GM12891 (cell line): ENCODE measurements around the gene DKC1.

Experiments
- DNase-seq: peaks from one replicate; pipeline ENCODE4 v3.0.0; 2011; ENCODE audit warnings: low spot score; ENCODE audit not compliant: insufficient read length
- FAIRE-seq: peaks from 2 replicates; lab custom pipeline; 2011; peaks lifted over from hg19 to GRCh38; lab: Jason Lieb, UNC
- PAX5 ChIP-seq: IDR thresholded peaks from 2 replicates; pipeline ENCODE4 v1.6.1; 2011; ENCODE audit warnings: low read length, moderate library complexity, mild to moderate bottlenecking; ENCODE audit not compliant: insufficient read depth, severe bottlenecking
- POLR2A ChIP-seq: IDR thresholded peaks from 2 replicates; pipeline ENCODE4 v1.6.1; 2011; ENCODE audit warnings: low read depth, low read length, control low read depth
- POLR2AphosphoS5 ChIP-seq: IDR thresholded peaks from 2 replicates; pipeline ENCODE4 v1.6.1; 2011; ENCODE audit warnings: low read depth, low read length, control low read depth
- POU2F2 ChIP-seq: IDR thresholded peaks from 2 replicates; pipeline ENCODE4 v1.6.1; 2011; ENCODE audit warnings: low read depth, mild to moderate bottlenecking, control low read depth, low read length, moderate library complexity
- SPI1 ChIP-seq: IDR thresholded peaks from 2 replicates; pipeline ENCODE4 v1.6.1; 2011; ENCODE audit warnings: low read depth, low read length, control low read depth
- TAF1 ChIP-seq: IDR thresholded peaks from 2 replicates; pipeline ENCODE4 v1.6.1; 2011; ENCODE audit warnings: low read depth, low read length, control low read depth

Gene DKC1

GRCh38 chrX:154800478-154801210, 38.0 kb downstream of the DKC1 start:
- TF ChIP-seq SPI1 = no peak
- TF ChIP-seq POLR2AphosphoS5 = no peak
- no peak for TF ChIP-seq POLR2A
- no peak for TF ChIP-seq PAX5
- TF ChIP-seq POU2F2 = no peak
- TF ChIP-seq TAF1 = no peak
- FAIRE-seq = peak; percentile 35

GRCh38 chrX:154802947-154803346, 40.3 kb downstream of the DKC1 start:
- no peak for TF ChIP-seq POLR2AphosphoS5
- no peak for TF ChIP-seq POLR2A
- TF ChIP-seq TAF1 = no peak
- no peak for TF ChIP-seq PAX5
- TF ChIP-seq POU2F2 = no peak
- TF ChIP-seq SPI1 = no peak
- DNase-seq = no peak
- no peak for FAIRE-seq

More at GRCh38 chrX:154800478-154801210, 38.0 kb downstream of the DKC1 start:
- DNase-seq = no peak

- FAIRE-seq (peak; percentile 71), DNase-seq (no peak)
- TF ChIP-seq POU2F2 = no peak
- TF ChIP-seq SPI1 = no peak
- TF ChIP-seq POLR2A = no peak
- TF ChIP-seq POLR2AphosphoS5 = no peak
- TF ChIP-seq PAX5 = no peak
- TF ChIP-seq TAF1 = no peak
Measured at GRCh38 chrX:154804261-154804956, 41.7 kb downstream of the DKC1 start.

- TF ChIP-seq POLR2AphosphoS5 (no peak), POU2F2 (no peak), PAX5 (no peak), POLR2A (no peak), TAF1 (no peak), SPI1 (no peak)
- DNase-seq (peak; percentile 63), FAIRE-seq (peak; percentile 89)
Measured at GRCh38 chrX:154804957-154805695, 42.5 kb downstream of the DKC1 start, which contains the start of gene MPP1. MPP1 (minus strand) TSS chrX:154805485; CDS start chrX:154805373, 112 bp downstream.

GRCh38 chrX:154805696-154806091, 43.0 kb downstream of the DKC1 start:
- TF ChIP-seq TAF1 (no peak), SPI1 (no peak), POLR2AphosphoS5 (no peak), PAX5 (no peak), POLR2A (no peak), POU2F2 (no peak)
- no peak for FAIRE-seq
- DNase-seq = no peak

- FAIRE-seq (no peak), DNase-seq (no peak)
- no peak for TF ChIP-seq PAX5
- no peak for TF ChIP-seq TAF1
- no peak for TF ChIP-seq POLR2A
- TF ChIP-seq POLR2AphosphoS5 = no peak
- no peak for TF ChIP-seq SPI1
- no peak for TF ChIP-seq POU2F2
Measured at GRCh38 chrX:154806837-154807501, 44.3 kb downstream of the DKC1 start.

- DNase-seq = no peak
- FAIRE-seq = no peak
- TF ChIP-seq POLR2AphosphoS5 (no peak), POLR2A (no peak), SPI1 (no peak), PAX5 (no peak), POU2F2 (no peak), TAF1 (no peak)
Measured at GRCh38 chrX:154809939-154810665, 47.4 kb downstream of the DKC1 start.

GRCh38 chrX:154812341-154813101, 49.9 kb downstream of the DKC1 start:
- DNase-seq (no peak), FAIRE-seq (no peak)
- TF ChIP-seq POLR2A (no peak), TAF1 (no peak), PAX5 (no peak), POLR2AphosphoS5 (no peak), POU2F2 (no peak), SPI1 (no peak)

GRCh38 chrX:154813801-154814200, 51.1 kb downstream of the DKC1 start:
- TF ChIP-seq POU2F2 = no peak
- no peak for TF ChIP-seq POLR2A
- TF ChIP-seq POLR2AphosphoS5 = no peak
- TF ChIP-seq PAX5 = no peak
- TF ChIP-seq SPI1 = no peak
- TF ChIP-seq TAF1 = no peak
- DNase-seq (no peak), FAIRE-seq (peak; percentile 23)
